Suprapubic skin (tissue), 4 donors: ENCODE results near the gene SLC38A9.
"Not testable (repeated sequence)": the region's sequence is repeated elsewhere in the genome, so short reads cannot be mapped to it uniquely, and the experiment has no call there.

Experiments used
- CTCF ChIP-seq, 2 donors: fragments of 200-600 bp in 1 of 2; fragments of 450-650 bp in 1 of 2; sonication (generic) in 1 of 2; IDR thresholded peaks; one replicate each; pipeline ENCODE4 v1.5.1; 2016 to 2019; ENCODE audit warnings: antibody characterized with exemption in 2 of 2, mild to moderate bottlenecking in 1 of 2, moderate library complexity in 1 of 2
- POLR2A ChIP-seq, 2 donors: fragments of 450-650 bp; IDR thresholded peaks; one replicate each; pipeline ENCODE4 v1.6.1; 2017; ENCODE audit warnings: antibody characterized with exemption in 2 of 2, mild to moderate bottlenecking in 2 of 2, moderate library complexity in 2 of 2
- POLR2AphosphoS5 ChIP-seq, 3 donors: sonication (generic); formaldehyde crosslinking; IDR thresholded peaks; one replicate each; pipeline ENCODE4 v1.6.1; 2017; ENCODE audit warnings: antibody characterized with exemption in 3 of 3

GRCh38 chr5:55719026-55719425, 6.9 kb upstream of the SLC38A9 start:
- not testable (repeated sequence) for TF ChIP-seq CTCF, POLR2A, POLR2AphosphoS5 (IDR thresholded peaks at IDR 0.05)
